GM12873 (cell line): ENCODE results near the gene PRKG1.

Source experiments
- CTCF ChIP-seq: IDR thresholded peaks from 2 replicates; pipeline ENCODE4 v1.5.1; 2012; ENCODE audit warnings: low read depth, mild to moderate bottlenecking, moderate library complexity, low read length, control low read depth; ENCODE audit not compliant: insufficient read depth; ENCODE audit errors: missing control alignments

The PRKG1 gene

GRCh38 chr10:51427758-51428157 lies 353.5 kb downstream of the PRKG1 start:
- no peak for TF ChIP-seq CTCF

GRCh38 chr10:51430506-51430905 lies 356.2 kb downstream of the PRKG1 start:
- no peak for TF ChIP-seq CTCF

- no peak for TF ChIP-seq CTCF
Observed at GRCh38 chr10:51433949-51434475, 359.7 kb downstream of the PRKG1 start.

GRCh38 chr10:51436805-51437204 lies 362.5 kb downstream of the PRKG1 start:
- TF ChIP-seq CTCF, result no peak

- TF ChIP-seq CTCF, result no peak
Observed at GRCh38 chr10:51439645-51440044, 365.4 kb downstream of the PRKG1 start.

GRCh38 chr10:51445588-51445987 lies 371.3 kb downstream of the PRKG1 start:
- no peak for TF ChIP-seq CTCF

GRCh38 chr10:51447119-51447518 lies 372.8 kb downstream of the PRKG1 start:
- TF ChIP-seq CTCF, result no peak
